Testis (tissue), 2 donors: ENCODE data around the gene GABRA5.

Experiments
- POLR2A ChIP-seq: fragments of 450-650 bp; IDR thresholded peaks from one replicate; pipeline ENCODE4 v1.6.1; 2017; ENCODE audit warnings: antibody characterized with exemption, mild to moderate bottlenecking, moderate library complexity
- TF ChIP-seq, protein P1 (sequence below), 3 experiments: fragments of 450-650 bp in 2 of 3; fragments of 200-600 bp in 1 of 3; sonication (generic) in 1 of 3; IDR thresholded peaks; one replicate each; pipeline ENCODE4 v1.5.1; 2016 to 2019; ENCODE audit warnings: antibody characterized with exemption in 3 of 3, mild to moderate bottlenecking in 2 of 3, moderate library complexity in 1 of 3

GRCh38 chr15:26981492-26981891 lies 114.6 kb downstream of the GABRA5 start:
- TF ChIP-seq, protein P1, sequence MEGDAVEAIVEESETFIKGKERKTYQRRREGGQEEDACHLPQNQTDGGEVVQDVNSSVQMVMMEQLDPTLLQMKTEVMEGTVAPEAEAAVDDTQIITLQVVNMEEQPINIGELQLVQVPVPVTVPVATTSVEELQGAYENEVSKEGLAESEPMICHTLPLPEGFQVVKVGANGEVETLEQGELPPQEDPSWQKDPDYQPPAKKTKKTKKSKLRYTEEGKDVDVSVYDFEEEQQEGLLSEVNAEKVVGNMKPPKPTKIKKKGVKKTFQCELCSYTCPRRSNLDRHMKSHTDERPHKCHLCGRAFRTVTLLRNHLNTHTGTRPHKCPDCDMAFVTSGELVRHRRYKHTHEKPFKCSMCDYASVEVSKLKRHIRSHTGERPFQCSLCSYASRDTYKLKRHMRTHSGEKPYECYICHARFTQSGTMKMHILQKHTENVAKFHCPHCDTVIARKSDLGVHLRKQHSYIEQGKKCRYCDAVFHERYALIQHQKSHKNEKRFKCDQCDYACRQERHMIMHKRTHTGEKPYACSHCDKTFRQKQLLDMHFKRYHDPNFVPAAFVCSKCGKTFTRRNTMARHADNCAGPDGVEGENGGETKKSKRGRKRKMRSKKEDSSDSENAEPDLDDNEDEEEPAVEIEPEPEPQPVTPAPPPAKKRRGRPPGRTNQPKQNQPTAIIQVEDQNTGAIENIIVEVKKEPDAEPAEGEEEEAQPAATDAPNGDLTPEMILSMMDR (IDR thresholded peaks at IDR 0.05), result no peak
- TF ChIP-seq POLR2A, result no peak
